DND-41 (cell line): ENCODE measurements around the gene FIG4.

Experiments used
- EZH2 ChIP-seq: IDR thresholded peaks from 3 replicates; pipeline ENCODE4 v1.6.1; 2012; ENCODE audit warnings: borderline replicate concordance, low read depth, mild to moderate bottlenecking, moderate library complexity, low read length, inconsistent platforms; ENCODE audit not compliant: severe bottlenecking
- TF ChIP-seq, protein P1 (sequence below): IDR thresholded peaks from 2 replicates; pipeline ENCODE4 v1.5.1; 2012; ENCODE audit warnings: borderline replicate concordance, low read length, moderate library complexity, mild to moderate bottlenecking; ENCODE audit not compliant: poor library complexity, severe bottlenecking; ENCODE audit errors: extremely low read depth

DNA sequence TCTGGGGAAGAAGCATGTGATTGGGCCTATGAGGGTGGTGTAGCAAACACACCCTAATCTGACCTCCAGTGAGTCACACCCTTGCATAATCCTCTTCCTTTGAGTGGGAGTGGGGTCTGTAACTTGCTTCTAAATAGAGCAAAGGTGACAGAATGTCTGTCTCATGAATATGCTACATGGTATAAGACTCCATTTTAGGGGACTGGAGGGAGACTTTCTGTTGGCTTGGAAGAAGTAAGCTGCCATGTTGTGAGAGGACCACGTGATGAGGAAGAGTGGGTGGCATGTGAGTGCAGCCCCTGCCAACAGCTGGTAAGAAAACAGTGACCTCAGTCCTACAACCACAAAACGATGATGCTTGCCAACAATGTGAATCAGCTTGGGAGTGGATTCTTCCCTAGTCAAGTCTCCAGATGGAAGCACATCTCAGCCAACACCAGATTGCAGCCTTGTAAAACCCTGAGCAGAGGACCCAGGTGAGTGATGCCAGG lies 3.8 kb upstream of the FIG4 start:
- TF ChIP-seq, protein P1, sequence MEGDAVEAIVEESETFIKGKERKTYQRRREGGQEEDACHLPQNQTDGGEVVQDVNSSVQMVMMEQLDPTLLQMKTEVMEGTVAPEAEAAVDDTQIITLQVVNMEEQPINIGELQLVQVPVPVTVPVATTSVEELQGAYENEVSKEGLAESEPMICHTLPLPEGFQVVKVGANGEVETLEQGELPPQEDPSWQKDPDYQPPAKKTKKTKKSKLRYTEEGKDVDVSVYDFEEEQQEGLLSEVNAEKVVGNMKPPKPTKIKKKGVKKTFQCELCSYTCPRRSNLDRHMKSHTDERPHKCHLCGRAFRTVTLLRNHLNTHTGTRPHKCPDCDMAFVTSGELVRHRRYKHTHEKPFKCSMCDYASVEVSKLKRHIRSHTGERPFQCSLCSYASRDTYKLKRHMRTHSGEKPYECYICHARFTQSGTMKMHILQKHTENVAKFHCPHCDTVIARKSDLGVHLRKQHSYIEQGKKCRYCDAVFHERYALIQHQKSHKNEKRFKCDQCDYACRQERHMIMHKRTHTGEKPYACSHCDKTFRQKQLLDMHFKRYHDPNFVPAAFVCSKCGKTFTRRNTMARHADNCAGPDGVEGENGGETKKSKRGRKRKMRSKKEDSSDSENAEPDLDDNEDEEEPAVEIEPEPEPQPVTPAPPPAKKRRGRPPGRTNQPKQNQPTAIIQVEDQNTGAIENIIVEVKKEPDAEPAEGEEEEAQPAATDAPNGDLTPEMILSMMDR: no peak
- no peak for TF ChIP-seq EZH2
